A673 (cell line): Measurements from ENCODE around the gene PFKFB3.
"Not testable (repeated sequence)": the region's sequence is repeated elsewhere in the genome, so short reads cannot be mapped to it uniquely, and the experiment has no call there.

Experiments used
- EZH2 ChIP-seq: fragments of 200-600 bp; sonication (generic); IDR thresholded peaks from 2 replicates; pipeline ENCODE4 v1.6.1; 2017; ENCODE audit warnings: borderline replicate concordance, low read depth, mild to moderate bottlenecking, mixed read lengths, antibody characterized with exemption, low read length; ENCODE audit not compliant: poor library complexity, severe bottlenecking
- TF ChIP-seq, protein P1 (sequence below): fragments of 300-800, 200-600 bp; sonication (generic); conservative IDR thresholded peaks from 2 replicates; pipeline ENCODE4 v1.5.1; 2017; ENCODE audit warnings: low read depth, mild to moderate bottlenecking, antibody characterized with exemption, low read length, moderate library complexity, mixed read lengths

GRCh38 chr10:6165933-6166332 lies 36.8 kb upstream of the PFKFB3 start:
- TF ChIP-seq, protein P1, sequence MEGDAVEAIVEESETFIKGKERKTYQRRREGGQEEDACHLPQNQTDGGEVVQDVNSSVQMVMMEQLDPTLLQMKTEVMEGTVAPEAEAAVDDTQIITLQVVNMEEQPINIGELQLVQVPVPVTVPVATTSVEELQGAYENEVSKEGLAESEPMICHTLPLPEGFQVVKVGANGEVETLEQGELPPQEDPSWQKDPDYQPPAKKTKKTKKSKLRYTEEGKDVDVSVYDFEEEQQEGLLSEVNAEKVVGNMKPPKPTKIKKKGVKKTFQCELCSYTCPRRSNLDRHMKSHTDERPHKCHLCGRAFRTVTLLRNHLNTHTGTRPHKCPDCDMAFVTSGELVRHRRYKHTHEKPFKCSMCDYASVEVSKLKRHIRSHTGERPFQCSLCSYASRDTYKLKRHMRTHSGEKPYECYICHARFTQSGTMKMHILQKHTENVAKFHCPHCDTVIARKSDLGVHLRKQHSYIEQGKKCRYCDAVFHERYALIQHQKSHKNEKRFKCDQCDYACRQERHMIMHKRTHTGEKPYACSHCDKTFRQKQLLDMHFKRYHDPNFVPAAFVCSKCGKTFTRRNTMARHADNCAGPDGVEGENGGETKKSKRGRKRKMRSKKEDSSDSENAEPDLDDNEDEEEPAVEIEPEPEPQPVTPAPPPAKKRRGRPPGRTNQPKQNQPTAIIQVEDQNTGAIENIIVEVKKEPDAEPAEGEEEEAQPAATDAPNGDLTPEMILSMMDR, result not testable (repeated sequence)
- not testable (repeated sequence) for TF ChIP-seq EZH2
